ENCODE data around the gene BLOC1S4.

Gene BLOC1S4

GRCh38 chr4:6686104-6686787 is 29.7 kb upstream of the BLOC1S4 start:
- in situ Hi-C loops (cut with MboI; ENCODE audit: low sequenced_read_pairs, unreplicated experiment): no loop called here
- no peak for TF ChIP-seq CTCF (IDR thresholded peaks at IDR 0.05; ENCODE audit: borderline replicate concordance, control extremely low read depth, extremely low read depth, insufficient read depth, missing control alignments)
- DNase-seq (ENCODE audit: low spot score): no peak

- no peak for TF ChIP-seq CTCF (IDR thresholded peaks at IDR 0.05; ENCODE audit: borderline replicate concordance, control extremely low read depth, extremely low read depth, insufficient read depth, missing control alignments)
- peak; percentile 29 for DNase-seq (ENCODE audit: low spot score)
- in situ Hi-C loops (cut with MboI; ENCODE audit: low sequenced_read_pairs, unreplicated experiment): no loop called here
Observed at GRCh38 chr4:6687947-6688878, 27.8 kb upstream of the BLOC1S4 start.

GRCh38 chr4:6688879-6689505 is 27.0 kb upstream of the BLOC1S4 start:
- in situ Hi-C loops (cut with MboI; ENCODE audit: low sequenced_read_pairs, unreplicated experiment): no loop called here
- TF ChIP-seq CTCF (IDR thresholded peaks at IDR 0.05; ENCODE audit: borderline replicate concordance, control extremely low read depth, extremely low read depth, insufficient read depth, missing control alignments): no peak
- peak; percentile 87 for DNase-seq (ENCODE audit: low spot score)

- no peak for TF ChIP-seq CTCF (IDR thresholded peaks at IDR 0.05; ENCODE audit: borderline replicate concordance, control extremely low read depth, extremely low read depth, insufficient read depth, missing control alignments)
- in situ Hi-C loops (cut with MboI; ENCODE audit: low sequenced_read_pairs, unreplicated experiment): no loop called here
- DNase-seq (ENCODE audit: low spot score): peak; percentile 34
Observed at GRCh38 chr4:6689506-6689960, 26.4 kb upstream of the BLOC1S4 start.

GRCh38 chr4:6692379-6692778 is 23.6 kb upstream of the BLOC1S4 start:
- no peak for TF ChIP-seq CTCF (IDR thresholded peaks at IDR 0.05; ENCODE audit: borderline replicate concordance, control extremely low read depth, extremely low read depth, insufficient read depth, missing control alignments)
- no peak for DNase-seq (ENCODE audit: low spot score)
- in situ Hi-C loops (cut with MboI; ENCODE audit: low sequenced_read_pairs, unreplicated experiment): no loop called here

GRCh38 chr4:6692806-6693205 is 23.2 kb upstream of the BLOC1S4 start:
- no peak for TF ChIP-seq CTCF (IDR thresholded peaks at IDR 0.05; ENCODE audit: borderline replicate concordance, control extremely low read depth, extremely low read depth, insufficient read depth, missing control alignments)
- in situ Hi-C loops (cut with MboI; ENCODE audit: low sequenced_read_pairs, unreplicated experiment): no loop called here
- no peak for DNase-seq (ENCODE audit: low spot score)
